GM13976 (cell line): ENCODE data around the gene SEPTIN1.

Experiments
- DNase-seq: peaks from one replicate; pipeline ENCODE4 v3.0.0; 2012; ENCODE audit warnings: low spot score
- in situ Hi-C: fragments of 300-500 bp; cut with MboI; formaldehyde crosslinking; loops from one replicate; pipeline ENCODE4 v1.12.0; 2022; ENCODE audit warnings: low sequenced_read_pairs, mixed read lengths, inconsistent platforms; ENCODE audit not compliant: unreplicated experiment
- TF ChIP-seq, protein P1 (sequence below): IDR thresholded peaks from 2 replicates; pipeline ENCODE4 v1.5.1; 2012; ENCODE audit warnings: borderline replicate concordance, mild to moderate bottlenecking; ENCODE audit not compliant: insufficient read depth; ENCODE audit errors: extremely low read depth, missing control alignments, control extremely low read depth

The SEPTIN1 gene

DNA sequence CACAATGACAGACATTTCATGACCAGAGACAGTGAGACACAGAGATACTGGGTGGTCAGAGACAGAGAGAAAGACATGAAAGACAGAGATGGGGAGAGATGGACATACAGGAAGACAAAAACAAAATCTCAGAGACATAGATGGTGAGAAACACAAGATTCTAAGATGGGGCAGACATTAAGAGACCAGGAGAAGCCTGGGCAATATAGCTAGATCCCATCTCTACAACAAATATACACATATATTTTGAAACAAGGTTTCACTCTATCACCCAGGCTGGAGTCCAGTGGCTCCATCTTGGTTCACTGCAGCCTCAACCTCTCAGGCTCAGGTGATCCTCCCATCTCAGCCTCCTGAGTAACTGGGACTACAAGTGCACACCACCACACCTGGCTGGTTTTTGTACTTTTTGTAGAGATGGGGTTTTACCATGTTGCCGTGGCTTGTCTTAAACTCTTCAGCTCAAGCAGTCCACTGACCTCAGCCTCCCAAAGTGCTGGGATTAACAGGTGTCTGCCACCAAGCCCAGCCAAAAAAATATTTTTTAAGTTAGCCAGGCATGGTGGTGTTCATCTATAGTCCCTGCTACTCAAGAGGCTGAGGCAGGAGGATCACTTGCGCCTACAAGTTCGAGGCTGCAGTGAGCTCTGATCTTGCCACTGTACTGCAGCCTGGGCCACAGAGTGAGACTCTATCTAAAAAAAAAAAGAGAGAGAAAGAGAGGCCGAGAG is 2.1 kb downstream of the SEPTIN1 start:
- in situ Hi-C loops = no loop called here
- TF ChIP-seq, protein P1, sequence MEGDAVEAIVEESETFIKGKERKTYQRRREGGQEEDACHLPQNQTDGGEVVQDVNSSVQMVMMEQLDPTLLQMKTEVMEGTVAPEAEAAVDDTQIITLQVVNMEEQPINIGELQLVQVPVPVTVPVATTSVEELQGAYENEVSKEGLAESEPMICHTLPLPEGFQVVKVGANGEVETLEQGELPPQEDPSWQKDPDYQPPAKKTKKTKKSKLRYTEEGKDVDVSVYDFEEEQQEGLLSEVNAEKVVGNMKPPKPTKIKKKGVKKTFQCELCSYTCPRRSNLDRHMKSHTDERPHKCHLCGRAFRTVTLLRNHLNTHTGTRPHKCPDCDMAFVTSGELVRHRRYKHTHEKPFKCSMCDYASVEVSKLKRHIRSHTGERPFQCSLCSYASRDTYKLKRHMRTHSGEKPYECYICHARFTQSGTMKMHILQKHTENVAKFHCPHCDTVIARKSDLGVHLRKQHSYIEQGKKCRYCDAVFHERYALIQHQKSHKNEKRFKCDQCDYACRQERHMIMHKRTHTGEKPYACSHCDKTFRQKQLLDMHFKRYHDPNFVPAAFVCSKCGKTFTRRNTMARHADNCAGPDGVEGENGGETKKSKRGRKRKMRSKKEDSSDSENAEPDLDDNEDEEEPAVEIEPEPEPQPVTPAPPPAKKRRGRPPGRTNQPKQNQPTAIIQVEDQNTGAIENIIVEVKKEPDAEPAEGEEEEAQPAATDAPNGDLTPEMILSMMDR = no peak
- DNase-seq = no peak

DNA sequence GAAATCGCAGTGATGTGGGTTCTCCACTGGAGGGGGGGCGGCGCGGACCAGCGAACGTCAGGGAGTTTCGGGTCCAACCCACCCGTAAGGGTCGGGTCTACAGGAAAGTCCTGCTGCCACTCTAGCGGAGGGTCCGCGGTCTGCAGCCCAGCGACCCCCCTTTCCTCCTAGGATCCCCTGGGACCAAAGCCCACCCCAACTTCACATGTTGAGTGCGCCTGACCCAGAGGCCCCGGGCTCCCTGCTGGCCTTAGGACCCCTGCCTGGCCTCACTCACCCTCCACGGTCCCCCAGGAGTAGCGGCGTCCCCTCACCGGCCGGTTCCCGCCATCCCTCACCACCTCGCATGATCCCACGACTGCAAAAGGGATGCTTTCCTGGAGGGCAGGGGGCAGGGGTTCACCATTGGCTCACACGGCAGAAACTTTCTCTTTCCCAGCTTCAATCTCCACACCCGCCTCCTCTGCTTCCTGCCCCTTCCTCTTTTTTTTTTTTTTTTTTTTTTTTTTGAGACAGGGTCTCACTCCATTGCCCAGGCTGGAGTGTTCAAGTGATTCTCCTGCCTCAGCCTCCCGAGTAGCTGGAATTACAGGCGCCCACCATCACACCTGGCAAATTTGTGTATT is 3.1 kb downstream of the SEPTIN1 start:
- TF ChIP-seq, protein P1 = no peak
- in situ Hi-C loops = no loop called here
- no peak for DNase-seq

DNA sequence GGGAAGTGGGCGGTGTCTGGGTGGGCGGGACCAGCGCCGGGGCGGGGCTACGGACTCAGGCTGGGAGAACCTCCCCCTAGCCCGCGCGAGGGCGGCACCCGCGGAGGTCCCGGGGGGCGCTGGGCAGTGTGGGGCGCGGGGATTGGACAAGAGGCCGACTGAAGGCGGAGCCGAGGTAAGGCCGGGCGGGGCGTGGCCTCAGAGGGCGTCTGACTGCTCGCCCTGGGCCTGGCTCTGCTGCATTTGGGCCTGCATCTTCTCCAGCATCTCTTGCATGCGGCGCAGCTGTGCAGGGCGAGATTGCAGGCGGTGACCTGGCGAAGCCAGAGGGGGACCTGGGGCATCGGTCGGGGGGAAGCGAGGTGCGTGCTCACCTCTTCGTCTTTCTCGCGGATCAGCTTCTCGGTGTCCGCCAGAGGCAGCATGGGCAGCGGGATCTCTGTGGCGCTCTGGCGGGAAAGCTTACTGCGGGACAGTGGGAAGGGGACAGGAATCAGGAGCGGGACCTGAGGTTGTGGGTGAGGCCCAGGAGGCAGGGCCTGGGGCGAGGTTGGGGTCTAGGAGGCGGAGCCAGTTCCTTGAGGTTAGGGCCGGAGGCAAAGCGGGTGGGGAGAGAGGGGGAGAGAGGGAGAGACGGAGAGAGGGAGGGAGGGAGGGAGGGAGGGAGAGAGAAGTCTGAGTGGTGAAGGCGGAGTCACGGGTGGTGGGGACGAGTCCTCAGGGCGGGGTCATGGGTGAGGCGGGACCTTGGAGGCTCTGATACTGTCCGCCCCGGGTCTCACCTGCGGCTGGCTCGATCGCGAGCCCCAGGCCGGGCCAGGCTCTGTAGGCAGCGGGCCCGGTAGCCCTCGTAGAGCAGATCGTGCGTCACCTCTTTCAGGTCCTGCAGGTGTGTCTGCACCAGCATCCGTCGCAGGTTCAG is 3.9 kb downstream of the SEPTIN1 start:
- peak; percentile 99 for DNase-seq
- in situ Hi-C loops = no loop called here

DNA sequence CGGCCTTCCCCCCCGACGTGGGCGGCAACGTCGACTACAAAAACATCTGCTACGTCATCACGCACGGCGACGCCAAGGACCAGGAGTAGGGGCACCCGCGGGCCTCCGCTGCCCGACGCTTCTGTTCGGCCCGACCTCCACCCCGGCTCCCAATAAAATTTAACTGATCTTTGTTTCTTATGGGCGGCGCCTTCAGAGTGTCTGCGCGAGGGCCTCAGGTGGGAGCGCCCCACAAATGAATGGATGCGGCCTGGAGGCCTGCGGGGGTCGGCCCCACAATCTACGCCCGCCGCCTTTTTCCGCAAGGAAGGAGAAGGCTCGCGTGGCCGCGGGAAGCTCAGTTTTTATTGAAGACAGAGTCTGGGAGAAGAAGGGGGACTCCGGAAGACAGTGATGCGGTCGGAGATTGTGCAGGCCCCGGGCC is 4.5 kb downstream of the SEPTIN1 start:
- in situ Hi-C loops = no loop called here
- peak; percentile 82 for DNase-seq
- TF ChIP-seq, protein P1 = no peak

More for the DNA sequence above, 3.9 kb downstream of the SEPTIN1 start:
- TF ChIP-seq, protein P1 = no peak

DNA sequence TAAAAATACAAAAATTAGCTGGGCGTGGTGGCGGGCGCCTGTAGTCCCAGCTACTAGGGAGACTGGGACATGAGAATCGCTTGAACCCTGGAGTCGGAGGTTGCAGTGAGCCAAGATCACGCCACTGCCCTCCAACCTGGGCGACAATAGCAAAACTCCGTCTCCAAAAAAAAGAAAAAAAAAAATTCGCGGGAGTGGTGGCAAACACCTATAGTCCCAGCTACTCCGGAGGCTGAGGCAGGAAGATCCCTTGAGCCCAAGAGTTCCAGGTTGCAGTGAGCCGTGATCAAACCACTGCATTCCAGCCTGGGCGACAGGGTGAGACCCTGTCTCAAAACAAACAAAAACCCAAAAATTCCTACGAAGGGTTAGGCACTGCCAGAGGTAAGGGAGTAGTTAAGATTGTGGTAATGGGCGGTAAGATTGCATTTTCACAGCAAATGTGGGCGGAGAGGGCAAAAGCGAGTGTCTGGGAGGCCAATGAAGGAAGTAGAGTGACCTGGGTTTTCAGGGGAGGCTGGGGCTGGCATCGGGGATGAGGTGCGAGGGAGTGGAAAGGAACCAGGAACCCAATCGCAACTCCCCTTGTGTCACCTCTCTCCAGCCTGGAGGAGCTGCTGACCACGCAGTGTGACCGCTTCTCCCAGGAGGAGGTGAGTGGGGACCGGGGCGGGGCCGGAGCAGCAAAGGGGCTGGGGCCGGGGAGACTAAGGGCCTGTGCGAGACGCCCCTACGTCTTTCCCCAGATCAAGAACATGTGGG is 5.1 kb downstream of the SEPTIN1 start:
- TF ChIP-seq, protein P1 = no peak
- in situ Hi-C loops = no loop called here
- DNase-seq = no peak
